ENCODE results near the gene CALCOCO2.
"Not testable (repeated sequence)": the region's sequence is repeated elsewhere in the genome, so short reads cannot be mapped to it uniquely, and the experiment has no call there.

The CALCOCO2 gene

GRCh38 chr17:48860034-48860433 lies 29.2 kb downstream of the CALCOCO2 start:
- Histone ChIP-seq H3K4me3 (ENCODE audit: low read length) (no peak overlapping the region), H3K4me1 (ENCODE audit: control insufficient read depth, low read depth, low read length) (no peaks in the 10 kb centered on the region), H3K36me3 (ENCODE audit: control insufficient read depth, low read depth, low read length) (no peaks in the 10 kb centered on the region), H3K27ac (ENCODE audit: low read length) (no peak overlapping the region), H3K9me3 (ENCODE audit: control insufficient read depth, low read depth, low read length) (no peaks in the 10 kb centered on the region), H3K9ac (ENCODE audit: low read length) (no peak overlapping the region), H3K27me3 (ENCODE audit: control insufficient read depth, insufficient read depth, low read length) (no peaks in the 10 kb centered on the region)

DNA sequence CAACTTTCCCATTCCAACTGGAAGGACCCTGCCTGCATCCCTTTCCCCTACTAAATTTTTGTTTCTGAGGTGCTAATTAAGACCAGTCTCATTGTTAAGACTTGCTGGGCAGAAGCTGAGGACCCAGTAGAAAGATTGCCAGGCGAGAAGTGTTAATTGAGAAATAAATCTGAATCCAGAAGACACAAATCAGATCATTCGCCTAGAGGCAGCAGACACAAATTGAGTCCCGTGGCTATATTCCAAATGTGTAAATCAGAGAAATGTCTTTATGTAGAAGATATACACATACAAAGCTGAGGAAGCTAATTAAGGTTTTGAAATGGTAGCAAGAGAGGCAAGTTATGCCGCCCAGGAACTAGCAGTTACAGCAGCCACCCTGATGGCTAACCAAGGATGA lies 29.6 kb downstream of the CALCOCO2 start:
- Histone ChIP-seq H3K9me3 (ENCODE audit: control insufficient read depth, low read depth, low read length) (no peaks in the 10 kb centered on the region), H3K9ac (ENCODE audit: low read length) (no peak overlapping the region), H3K27me3 (ENCODE audit: control insufficient read depth, insufficient read depth, low read length) (no peaks in the 10 kb centered on the region), H3K36me3 (ENCODE audit: control insufficient read depth, low read depth, low read length) (no peaks in the 10 kb centered on the region), H3K4me3 (ENCODE audit: low read length) (no peak overlapping the region), H3K27ac (ENCODE audit: low read length) (no peak overlapping the region), H3K4me1 (ENCODE audit: control insufficient read depth, low read depth, low read length) (no peaks in the 10 kb centered on the region)

- Histone ChIP-seq H3K4me1 (ENCODE audit: control insufficient read depth, low read depth, low read length) (no peaks in the 10 kb centered on the region), H3K27ac (ENCODE audit: low read length) (no peak overlapping the region), H3K27me3 (ENCODE audit: control insufficient read depth, insufficient read depth, low read length) (peaks cover 4% of the 10 kb centered on the region), H3K4me3 (ENCODE audit: low read length) (no peak overlapping the region), H3K9me3 (ENCODE audit: control insufficient read depth, low read depth, low read length) (no peaks in the 10 kb centered on the region), H3K36me3 (ENCODE audit: control insufficient read depth, low read depth, low read length) (no peaks in the 10 kb centered on the region), H3K9ac (ENCODE audit: low read length) (no peak overlapping the region)
Measured at GRCh38 chr17:48868916-48869500, 38.2 kb downstream of the CALCOCO2 start.

DNA sequence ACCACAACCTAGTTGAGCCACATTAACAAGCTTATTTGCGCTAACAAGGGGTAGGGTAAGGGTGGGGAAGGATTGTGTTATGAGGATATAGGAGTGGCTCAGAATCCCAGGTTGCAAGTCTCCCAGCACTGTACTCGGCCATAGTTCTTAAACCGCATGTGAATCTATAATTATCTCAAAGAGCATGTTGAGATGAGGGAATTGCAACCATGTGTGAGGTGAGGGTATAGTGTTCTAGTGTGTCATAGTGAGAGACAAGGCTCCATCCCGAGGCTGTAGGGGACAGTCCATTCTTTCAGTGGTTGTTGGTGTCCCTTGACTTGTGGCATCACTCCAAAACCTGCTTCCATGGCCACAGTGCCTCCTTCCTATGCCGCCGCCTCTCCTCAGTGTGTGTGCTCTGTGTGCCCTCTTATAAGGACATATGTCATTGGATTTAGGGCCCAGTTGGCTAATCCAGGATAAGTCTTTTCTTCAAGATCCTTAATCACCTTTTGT lies 39.0 kb downstream of the CALCOCO2 start:
- H3K36me3 ChIP-seq (ENCODE audit: control insufficient read depth, low read depth, low read length): no peaks in the 10 kb centered on the region
- H3K4me1 ChIP-seq (ENCODE audit: control insufficient read depth, low read depth, low read length): no peaks in the 10 kb centered on the region
- peaks cover 4% of the 10 kb centered on the region for H3K27me3 ChIP-seq (ENCODE audit: control insufficient read depth, insufficient read depth, low read length)
- no peak overlapping the region for H3K9ac ChIP-seq (ENCODE audit: low read length)
- no peak overlapping the region for H3K27ac ChIP-seq (ENCODE audit: low read length)
- H3K4me3 ChIP-seq (ENCODE audit: low read length): no peak overlapping the region
- no peaks in the 10 kb centered on the region for H3K9me3 ChIP-seq (ENCODE audit: control insufficient read depth, low read depth, low read length)

GRCh38 chr17:48871035-48871550 lies 40.3 kb downstream of the CALCOCO2 start:
- H3K36me3 ChIP-seq (ENCODE audit: control insufficient read depth, low read depth, low read length): no peaks in the 10 kb centered on the region
- peaks cover 4% of the 10 kb centered on the region for H3K27me3 ChIP-seq (ENCODE audit: control insufficient read depth, insufficient read depth, low read length)
- H3K4me3 ChIP-seq (ENCODE audit: low read length): no peak overlapping the region
- H3K9ac ChIP-seq (ENCODE audit: low read length): no peak overlapping the region
- H3K9me3 ChIP-seq (ENCODE audit: control insufficient read depth, low read depth, low read length): no peaks in the 10 kb centered on the region
- H3K27ac ChIP-seq (ENCODE audit: low read length): no peak overlapping the region
- no peaks in the 10 kb centered on the region for H3K4me1 ChIP-seq (ENCODE audit: control insufficient read depth, low read depth, low read length)

DNA sequence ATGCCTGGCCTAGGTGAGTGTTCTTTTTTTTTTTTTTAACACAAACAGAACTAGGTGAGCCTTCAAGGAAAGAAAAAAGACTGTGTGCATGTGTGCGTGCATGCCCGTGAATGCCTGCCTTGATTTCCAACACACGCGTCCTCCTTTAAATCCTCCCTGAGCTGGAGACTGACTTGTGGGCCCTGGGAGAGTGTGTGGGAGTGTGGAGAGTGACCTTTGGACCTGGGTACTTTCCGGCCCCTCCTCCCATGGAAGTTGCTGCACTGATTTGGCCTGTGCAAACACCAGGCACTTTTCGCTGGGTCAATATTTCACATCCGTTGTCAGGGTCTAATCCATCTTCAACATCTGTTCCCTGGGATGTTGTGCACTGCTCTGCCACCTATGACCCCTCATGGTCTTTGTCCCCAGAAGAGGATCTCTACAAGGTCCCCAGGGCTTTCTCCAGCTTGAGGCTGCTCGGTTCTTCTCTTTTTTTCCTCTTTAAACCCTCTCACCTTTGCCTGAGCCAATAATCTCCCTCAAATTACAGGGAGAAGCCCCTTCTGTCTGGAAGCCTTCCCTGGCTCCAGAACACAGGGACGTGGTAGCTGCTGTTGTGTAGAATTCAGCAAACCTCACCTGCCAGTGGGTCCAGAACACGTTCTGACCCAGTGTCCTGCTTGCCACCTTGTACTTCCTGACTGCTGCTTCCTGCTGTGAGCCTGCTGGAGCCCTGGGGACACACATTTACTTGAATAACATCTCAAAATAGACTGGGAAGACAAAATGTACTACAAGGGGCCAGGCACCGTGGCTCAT lies 40.9 kb downstream of the CALCOCO2 start:
- Histone ChIP-seq H3K9ac (ENCODE audit: low read length) (no peak overlapping the region), H3K9me3 (ENCODE audit: control insufficient read depth, low read depth, low read length) (no peaks in the 10 kb centered on the region), H3K27me3 (ENCODE audit: control insufficient read depth, insufficient read depth, low read length) (peaks cover 4% of the 10 kb centered on the region), H3K4me3 (ENCODE audit: low read length) (no peak overlapping the region), H3K36me3 (ENCODE audit: control insufficient read depth, low read depth, low read length) (no peaks in the 10 kb centered on the region), H3K4me1 (ENCODE audit: control insufficient read depth, low read depth, low read length) (no peaks in the 10 kb centered on the region), H3K27ac (ENCODE audit: low read length) (no peak overlapping the region)

GRCh38 chr17:48872409-48872808 lies 41.6 kb downstream of the CALCOCO2 start:
- not testable (repeated sequence) for H3K27me3 ChIP-seq (ENCODE audit: control insufficient read depth, insufficient read depth, low read length); H3K4me3 ChIP-seq (ENCODE audit: low read length); H3K4me1 ChIP-seq (ENCODE audit: control insufficient read depth, low read depth, low read length); H3K36me3 ChIP-seq (ENCODE audit: control insufficient read depth, low read depth, low read length); H3K9me3 ChIP-seq (ENCODE audit: control insufficient read depth, low read depth, low read length); H3K27ac ChIP-seq (ENCODE audit: low read length); H3K9ac ChIP-seq (ENCODE audit: low read length)

DNA sequence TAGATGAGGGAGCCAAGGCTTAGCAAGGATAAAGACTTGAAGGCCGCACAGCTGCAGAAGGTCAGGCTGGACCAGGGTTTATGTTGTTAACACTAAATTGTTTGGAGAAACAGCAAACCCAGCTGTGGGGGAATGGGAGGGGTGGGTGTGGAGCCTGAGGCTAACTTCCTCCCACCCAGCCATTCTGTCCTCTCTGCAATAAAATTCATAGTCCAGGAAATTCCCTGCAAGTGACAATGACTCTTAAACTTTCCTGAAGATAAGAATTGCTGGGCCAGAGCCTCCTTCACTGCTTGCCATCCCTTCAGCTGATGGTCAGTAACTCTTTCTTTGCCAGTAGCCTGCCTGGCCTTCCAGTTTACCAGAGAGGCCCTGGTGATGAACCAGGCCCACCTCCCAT lies 42.4 kb downstream of the CALCOCO2 start:
- Histone ChIP-seq H3K9ac (ENCODE audit: low read length) (no peak overlapping the region), H3K36me3 (ENCODE audit: control insufficient read depth, low read depth, low read length) (no peaks in the 10 kb centered on the region), H3K4me3 (ENCODE audit: low read length) (no peak overlapping the region), H3K4me1 (ENCODE audit: control insufficient read depth, low read depth, low read length) (no peaks in the 10 kb centered on the region), H3K9me3 (ENCODE audit: control insufficient read depth, low read depth, low read length) (no peaks in the 10 kb centered on the region), H3K27ac (ENCODE audit: low read length) (no peak overlapping the region), H3K27me3 (ENCODE audit: control insufficient read depth, insufficient read depth, low read length) (peaks cover 4% of the 10 kb centered on the region)

GRCh38 chr17:48873696-48874443 lies 43.0 kb downstream of the CALCOCO2 start:
- Histone ChIP-seq H3K27ac (ENCODE audit: low read length) (no peak overlapping the region), H3K27me3 (ENCODE audit: control insufficient read depth, insufficient read depth, low read length) (peaks cover 3% of the 10 kb centered on the region), H3K4me3 (ENCODE audit: low read length) (no peak overlapping the region), H3K36me3 (ENCODE audit: control insufficient read depth, low read depth, low read length) (no peaks in the 10 kb centered on the region), H3K9me3 (ENCODE audit: control insufficient read depth, low read depth, low read length) (no peaks in the 10 kb centered on the region), H3K9ac (ENCODE audit: low read length) (no peak overlapping the region), H3K4me1 (ENCODE audit: control insufficient read depth, low read depth, low read length) (no peaks in the 10 kb centered on the region)

DNA sequence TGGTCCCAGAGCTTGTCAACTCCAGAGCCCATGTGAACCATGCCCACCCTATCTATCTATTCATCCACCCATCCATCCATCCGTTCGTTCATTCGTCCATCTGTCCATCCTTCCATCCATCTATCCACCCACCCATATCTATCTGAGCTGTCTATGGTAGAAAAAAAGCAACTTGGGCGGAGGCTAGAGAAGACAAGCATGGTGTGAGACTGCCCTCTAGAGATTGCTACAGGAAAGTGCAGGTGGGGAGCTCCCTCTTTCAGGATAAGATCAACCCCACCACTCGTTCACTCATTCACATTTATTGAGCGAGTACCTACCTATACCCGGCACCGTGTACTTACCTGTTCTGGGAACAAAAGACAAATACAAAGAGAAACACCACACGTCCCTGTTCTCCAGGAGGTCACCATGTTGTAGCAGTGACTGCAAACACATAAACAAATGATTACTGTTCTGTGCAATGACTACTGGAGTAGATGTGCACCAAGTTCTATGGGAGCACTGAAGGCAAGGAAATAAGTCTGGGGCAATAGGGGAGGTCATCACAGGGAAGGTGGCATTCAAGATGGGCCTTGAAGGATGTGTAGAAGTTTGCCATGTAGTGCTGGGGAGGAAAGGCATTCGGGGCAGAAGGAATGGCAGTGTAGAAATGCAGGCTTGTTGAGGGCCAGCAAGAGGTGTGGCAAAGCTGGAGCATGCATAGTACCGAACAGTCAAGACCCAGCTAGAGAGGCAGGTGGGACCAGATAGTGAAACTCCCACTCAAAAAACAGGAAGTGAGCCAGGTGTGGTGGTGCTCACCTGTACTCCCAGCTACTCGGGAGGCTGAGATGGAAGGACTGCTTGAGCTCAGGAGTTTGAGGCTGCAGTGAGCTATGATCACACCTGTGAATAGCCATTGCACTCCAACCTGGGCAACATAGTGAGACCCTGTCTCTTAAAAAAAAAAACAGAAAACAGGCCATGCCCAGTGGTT lies 48.4 kb downstream of the CALCOCO2 start:
- Histone ChIP-seq H3K9me3 (ENCODE audit: control insufficient read depth, low read depth, low read length) (no peaks in the 10 kb centered on the region), H3K27ac (ENCODE audit: low read length) (no peak overlapping the region), H3K4me1 (ENCODE audit: control insufficient read depth, low read depth, low read length) (no peaks in the 10 kb centered on the region), H3K4me3 (ENCODE audit: low read length) (no peak overlapping the region), H3K27me3 (ENCODE audit: control insufficient read depth, insufficient read depth, low read length) (no peaks in the 10 kb centered on the region), H3K36me3 (ENCODE audit: control insufficient read depth, low read depth, low read length) (no peaks in the 10 kb centered on the region), H3K9ac (ENCODE audit: low read length) (no peak overlapping the region)

GRCh38 chr17:48882272-48882671 lies 51.4 kb downstream of the CALCOCO2 start:
- Histone ChIP-seq H3K27me3 (ENCODE audit: control insufficient read depth, insufficient read depth, low read length) (no peaks in the 10 kb centered on the region), H3K9ac (ENCODE audit: low read length) (no peak overlapping the region), H3K27ac (ENCODE audit: low read length) (no peak overlapping the region), H3K36me3 (ENCODE audit: control insufficient read depth, low read depth, low read length) (no peaks in the 10 kb centered on the region), H3K4me3 (ENCODE audit: low read length) (no peak overlapping the region), H3K9me3 (ENCODE audit: control insufficient read depth, low read depth, low read length) (no peaks in the 10 kb centered on the region), H3K4me1 (ENCODE audit: control insufficient read depth, low read depth, low read length) (no peaks in the 10 kb centered on the region)

All from iPS-18a (cell line).